Duodenal mucosa (tissue), 2 donors: ENCODE data around the gene IPCEF1.
"Not testable (repeated sequence)": the region's sequence is repeated elsewhere in the genome, so short reads cannot be mapped to it uniquely, and the experiment has no call there.

ENCODE experiments used
- H3K27ac ChIP-seq: one replicate; pipeline ENCODE4 v1.7.0; 2013; ENCODE audit warnings: low read depth, low read length
- H3K27me3 ChIP-seq, 2 donors: one replicate each; pipeline ENCODE4 v1.7.0; 2013; ENCODE audit warnings: low read length in 2 of 2, control low read depth in 1 of 2; ENCODE audit not compliant: insufficient read depth in 2 of 2, control insufficient read depth in 1 of 2
- H3K36me3 ChIP-seq, 2 donors: one replicate each; pipeline ENCODE4 v1.7.0; 2013; ENCODE audit warnings: low read length in 2 of 2, control low read depth in 1 of 2; ENCODE audit not compliant: insufficient read depth in 2 of 2, control insufficient read depth in 1 of 2
- H3K4me1 ChIP-seq, 2 donors: one replicate each; pipeline ENCODE4 v1.7.0; 2013; ENCODE audit warnings: low read length in 2 of 2, control low read depth in 1 of 2; ENCODE audit not compliant: insufficient read depth in 2 of 2, control insufficient read depth in 1 of 2
- H3K4me3 ChIP-seq, 2 donors: one replicate each; pipeline ENCODE4 v1.7.0; 2013; ENCODE audit warnings: low read length in 2 of 2, low read depth in 1 of 2
- H3K9ac ChIP-seq, 2 donors: one replicate each; pipeline ENCODE4 v1.7.0; 2013; ENCODE audit warnings: low read length in 2 of 2, low read depth in 1 of 2
- H3K9me3 ChIP-seq, 2 donors: one replicate each; pipeline ENCODE4 v1.7.0; 2013; ENCODE audit warnings: low read length in 2 of 2, control low read depth in 1 of 2; ENCODE audit not compliant: control insufficient read depth in 1 of 2

Gene IPCEF1

GRCh38 chr6:154196333-154196885 is 160.2 kb downstream of the IPCEF1 start:
- Histone ChIP-seq H3K36me3 (no peaks in the 10 kb centered on the region), H3K4me3 (no peak overlapping the region), H3K9me3 (no peaks in the 10 kb centered on the region), H3K4me1 (no peaks in the 10 kb centered on the region), H3K27ac (no peak overlapping the region), H3K9ac (no peak overlapping the region), H3K27me3 (no peaks in the 10 kb centered on the region)

- Histone ChIP-seq H3K27me3 (no peaks in the 10 kb centered on the region), H3K27ac (no peak overlapping the region), H3K9ac (no peak overlapping the region), H3K36me3 (no peaks in the 10 kb centered on the region), H3K4me1 (no peaks in the 10 kb centered on the region), H3K4me3 (no peak overlapping the region), H3K9me3 (no peaks in the 10 kb centered on the region)
Observed at GRCh38 chr6:154187714-154188113, 168.9 kb downstream of the IPCEF1 start.

GRCh38 chr6:154187203-154187602 is 169.4 kb downstream of the IPCEF1 start:
- H3K9ac ChIP-seq = no peak overlapping the region

DNA sequence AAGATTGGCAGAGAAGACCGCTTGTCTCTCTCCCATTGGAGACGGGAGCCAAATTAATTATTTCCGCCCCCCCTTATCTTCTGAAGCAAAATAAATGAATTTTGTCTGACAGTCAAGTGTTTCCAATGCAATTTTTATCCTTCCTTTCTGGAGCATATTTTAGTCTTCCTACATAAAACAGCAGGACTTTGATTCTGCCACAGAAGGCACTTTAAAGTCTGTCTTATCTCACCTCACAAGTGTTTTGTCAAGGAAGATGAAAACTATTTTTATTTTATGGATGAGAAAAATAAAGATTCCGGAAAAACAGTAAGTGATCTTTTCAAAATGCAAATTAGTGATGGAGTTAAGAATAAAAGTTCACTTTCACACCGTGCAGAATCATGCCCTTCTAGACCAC is 177.2 kb downstream of the IPCEF1 start:
- H3K27ac ChIP-seq = no peak overlapping the region
- no peak overlapping the region for H3K9ac ChIP-seq
- H3K36me3 ChIP-seq = no peaks in the 10 kb centered on the region
- no peak overlapping the region for H3K4me3 ChIP-seq
- H3K9me3 ChIP-seq = no peaks in the 10 kb centered on the region
- H3K4me1 ChIP-seq = no peaks in the 10 kb centered on the region
- no peaks in the 10 kb centered on the region for H3K27me3 ChIP-seq

More at GRCh38 chr6:154187203-154187602, 169.4 kb downstream of the IPCEF1 start:
- Histone ChIP-seq H3K4me1 (no peaks in the 10 kb centered on the region), H3K27me3 (no peaks in the 10 kb centered on the region), H3K36me3 (no peaks in the 10 kb centered on the region), H3K4me3 (no peak overlapping the region), H3K9me3 (no peaks in the 10 kb centered on the region), H3K27ac (no peak overlapping the region)

DNA sequence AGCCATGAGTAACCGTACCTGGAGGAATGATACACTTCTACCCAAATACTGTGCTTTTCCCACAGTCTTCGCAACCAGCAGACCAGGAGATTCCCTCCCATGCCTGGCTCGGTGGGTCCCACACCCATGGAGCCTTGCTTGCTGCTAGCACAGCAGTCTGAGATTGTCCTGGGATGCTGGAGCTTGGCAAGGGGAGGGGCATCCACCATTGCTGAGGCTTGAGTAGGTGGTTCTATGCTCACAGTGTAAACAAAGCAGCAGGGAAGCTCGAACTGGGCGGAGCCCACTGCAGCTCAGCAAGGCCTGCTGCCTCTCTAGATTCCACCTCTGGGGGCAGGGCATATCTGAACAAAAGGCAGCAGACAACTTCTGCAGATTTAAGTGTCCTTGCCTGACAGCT is 184.2 kb downstream of the IPCEF1 start:
- H3K27ac ChIP-seq, H3K4me1 ChIP-seq, H3K9ac ChIP-seq, H3K27me3 ChIP-seq, H3K9me3 ChIP-seq, H3K4me3 ChIP-seq, H3K36me3 ChIP-seq: not testable (repeated sequence)

DNA sequence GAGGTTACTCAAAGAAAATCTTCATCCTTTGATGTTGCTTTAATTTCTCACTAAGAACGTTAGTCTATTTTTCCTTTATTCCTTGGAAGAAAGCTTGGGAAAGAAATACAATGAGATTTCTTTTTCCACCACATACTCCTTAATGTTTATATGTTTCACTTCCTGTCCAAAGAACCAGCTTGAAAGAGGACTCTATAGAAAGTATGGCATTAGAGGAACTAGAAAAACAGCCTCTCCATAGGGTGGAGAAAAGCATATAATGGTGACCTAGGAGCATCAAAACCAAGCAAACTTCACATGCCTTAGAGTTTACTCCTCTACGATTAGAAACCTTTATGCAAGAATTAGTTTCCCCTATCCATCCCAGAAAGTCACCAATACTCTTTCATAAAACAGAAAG is 186.5 kb downstream of the IPCEF1 start:
- Histone ChIP-seq H3K4me1 (peaks cover 0 to 4% of the 10 kb centered on the region in 2 donors), H3K4me3 (no peak overlapping the region), H3K27ac (no peak overlapping the region)

DNA sequence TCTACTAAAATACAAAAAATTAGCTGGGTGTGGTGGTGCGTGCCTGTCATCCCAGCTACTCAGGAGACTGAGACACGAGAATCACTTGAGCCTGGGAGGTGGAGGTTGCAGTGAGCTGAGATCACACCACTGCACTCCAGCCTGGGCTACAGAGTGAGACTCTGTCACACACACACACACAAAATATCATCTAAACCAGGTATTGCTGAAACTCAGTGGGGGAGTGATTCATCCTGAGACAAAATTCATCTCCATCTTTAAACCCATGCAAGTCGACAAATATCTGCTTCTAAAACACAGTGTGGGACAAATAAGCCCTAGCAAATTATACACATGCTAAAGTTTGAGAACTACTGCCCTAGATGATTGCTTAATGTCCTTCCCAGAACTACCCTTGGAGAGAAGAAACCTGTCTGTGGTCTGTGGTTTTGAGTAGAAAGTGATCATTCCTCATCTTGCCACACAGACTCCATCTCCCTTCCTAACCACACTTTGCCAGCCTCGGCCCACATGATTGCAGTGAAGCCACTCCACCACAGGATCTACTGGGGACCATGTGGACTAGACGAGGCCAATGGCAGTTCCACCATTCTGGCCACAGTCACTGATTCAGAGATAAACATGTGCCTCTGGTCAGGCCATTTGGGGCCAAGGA is 187.3 kb downstream of the IPCEF1 start:
- Histone ChIP-seq H3K4me3 (no peak overlapping the region), H3K36me3 (no peaks in the 10 kb centered on the region), H3K4me1 (peaks cover 0 to 4% of the 10 kb centered on the region in 2 donors), H3K27ac (no peak overlapping the region), H3K27me3 (no peaks in the 10 kb centered on the region), H3K9ac (no peak overlapping the region), H3K9me3 (no peaks in the 10 kb centered on the region)

More for the DNA sequence above, 186.5 kb downstream of the IPCEF1 start:
- Histone ChIP-seq H3K9ac (no peak overlapping the region), H3K9me3 (no peaks in the 10 kb centered on the region), H3K36me3 (no peaks in the 10 kb centered on the region), H3K27me3 (no peaks in the 10 kb centered on the region)

DNA sequence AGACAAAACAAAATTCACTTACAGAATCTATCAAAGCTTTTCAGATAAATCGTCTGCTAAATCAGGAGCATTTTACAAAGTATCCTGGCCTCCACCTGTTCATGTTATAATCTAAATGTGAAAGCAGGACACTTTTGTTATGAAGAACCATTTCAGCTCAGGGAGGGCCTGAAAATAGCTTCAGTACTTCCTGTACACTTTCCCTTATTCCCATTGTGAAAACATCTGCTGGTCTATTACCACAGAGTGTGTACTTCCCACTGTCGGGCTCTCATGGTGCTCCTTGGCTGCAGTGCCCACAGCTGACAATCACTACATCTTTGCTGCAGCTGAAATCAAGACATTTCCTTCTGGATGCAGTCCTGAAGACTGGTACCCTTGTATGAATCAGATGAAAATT is 189.5 kb downstream of the IPCEF1 start:
- Histone ChIP-seq H3K4me1 (peaks cover 0 to 4% of the 10 kb centered on the region in 2 donors), H3K27me3 (no peaks in the 10 kb centered on the region), H3K9ac (no peak overlapping the region), H3K9me3 (no peaks in the 10 kb centered on the region), H3K4me3 (no peak overlapping the region), H3K27ac (no peak overlapping the region), H3K36me3 (no peaks in the 10 kb centered on the region)

GRCh38 chr6:154166140-154166539 is 190.5 kb downstream of the IPCEF1 start:
- H3K36me3 ChIP-seq = no peaks in the 10 kb centered on the region
- no peak overlapping the region for H3K27ac ChIP-seq
- H3K9me3 ChIP-seq = no peaks in the 10 kb centered on the region
- no peak overlapping the region for H3K9ac ChIP-seq
- H3K4me3 ChIP-seq = no peak overlapping the region
- no peaks in the 10 kb centered on the region for H3K27me3 ChIP-seq
- H3K4me1 ChIP-seq = peaks cover 0 to 4% of the 10 kb centered on the region in 2 donors

DNA sequence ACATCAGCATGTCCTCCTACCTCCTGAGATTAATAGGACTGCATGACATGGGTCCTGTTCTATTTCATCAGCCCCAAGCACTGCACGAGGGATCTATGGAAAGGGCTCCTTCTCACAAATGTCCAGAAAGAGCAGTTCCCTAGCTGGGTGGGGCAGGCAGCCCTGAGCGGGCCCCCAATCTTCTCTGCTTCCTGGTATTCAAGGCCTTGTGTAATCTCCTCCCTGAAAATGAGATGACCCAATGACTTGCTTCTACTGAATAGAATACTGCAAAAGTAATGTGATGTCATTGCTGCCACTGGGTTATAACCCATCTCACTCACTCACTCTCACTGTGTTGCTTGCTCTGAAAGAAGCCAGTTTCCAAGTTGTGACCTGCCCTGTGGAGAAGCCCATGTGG is 191.1 kb downstream of the IPCEF1 start:
- H3K4me1 ChIP-seq = peaks cover 0 to 4% of the 10 kb centered on the region in 2 donors
- no peak overlapping the region for H3K27ac ChIP-seq
- H3K9ac ChIP-seq = no peak overlapping the region
- no peak overlapping the region for H3K4me3 ChIP-seq
- no peaks in the 10 kb centered on the region for H3K27me3 ChIP-seq
- H3K36me3 ChIP-seq = no peaks in the 10 kb centered on the region
- no peaks in the 10 kb centered on the region for H3K9me3 ChIP-seq
